Adrenal gland (tissue), 5 donors: ENCODE data around the gene CHKA.

Source experiments
- POLR2A ChIP-seq, 2 donors: fragments of 450-650 bp; IDR thresholded peaks; one replicate each; pipeline ENCODE4 v1.6.1; 2017; ENCODE audit warnings: antibody characterized with exemption in 2 of 2, mild to moderate bottlenecking in 2 of 2, moderate library complexity in 1 of 2
- TF ChIP-seq, protein P1 (sequence below), 6 experiments: fragments of 450-650 bp in 4 of 6; fragments of 200-600 bp in 2 of 6; sonication (generic) in 1 of 6; IDR thresholded peaks; 1 replicate in 5 of 6; 2 replicates in 1 of 6; pipeline versions ENCODE4 v1.5.1 to v1.8.0; 2016 to 2021; ENCODE audit warnings: antibody characterized with exemption in 6 of 6, mild to moderate bottlenecking in 2 of 6, moderate library complexity in 1 of 6
- donor health status: DM: no; HTN: no; CAD: no.

DNA sequence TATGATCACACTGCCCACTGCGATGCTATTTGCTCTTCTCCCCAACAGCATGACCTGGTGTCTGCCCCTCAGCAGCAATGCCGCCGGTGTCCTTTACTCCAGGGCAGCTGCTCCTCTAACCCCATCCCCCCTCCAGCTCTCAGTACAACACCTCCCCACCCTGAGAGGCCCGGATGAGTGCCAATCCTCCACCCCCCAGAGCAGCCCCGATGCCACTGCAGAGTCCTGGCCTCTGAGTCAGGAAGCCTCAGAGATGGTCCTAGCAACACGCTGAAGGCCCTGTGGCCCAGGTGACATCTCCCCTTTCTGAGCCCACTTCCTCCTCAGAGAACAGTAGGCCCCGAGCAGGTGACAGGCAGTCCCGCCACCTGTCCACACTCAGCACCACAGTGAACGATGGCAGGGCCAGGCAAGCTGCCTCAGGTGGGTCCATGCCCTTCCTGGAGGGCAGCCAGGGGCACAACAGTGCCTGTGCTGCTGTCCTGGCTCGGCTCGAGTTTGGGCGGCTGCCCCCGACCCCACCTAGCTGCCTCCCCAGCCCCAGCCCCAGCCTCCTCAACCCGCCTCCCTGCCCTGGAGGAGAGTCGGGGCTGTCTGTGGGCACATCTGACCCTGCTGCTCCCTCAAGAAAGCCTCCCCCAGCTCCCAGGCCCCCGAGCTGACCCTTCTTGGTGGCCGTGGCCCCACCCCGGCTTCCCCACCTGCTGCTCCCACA, 94.6 kb downstream of the CHKA start:
- TF ChIP-seq, protein P1, sequence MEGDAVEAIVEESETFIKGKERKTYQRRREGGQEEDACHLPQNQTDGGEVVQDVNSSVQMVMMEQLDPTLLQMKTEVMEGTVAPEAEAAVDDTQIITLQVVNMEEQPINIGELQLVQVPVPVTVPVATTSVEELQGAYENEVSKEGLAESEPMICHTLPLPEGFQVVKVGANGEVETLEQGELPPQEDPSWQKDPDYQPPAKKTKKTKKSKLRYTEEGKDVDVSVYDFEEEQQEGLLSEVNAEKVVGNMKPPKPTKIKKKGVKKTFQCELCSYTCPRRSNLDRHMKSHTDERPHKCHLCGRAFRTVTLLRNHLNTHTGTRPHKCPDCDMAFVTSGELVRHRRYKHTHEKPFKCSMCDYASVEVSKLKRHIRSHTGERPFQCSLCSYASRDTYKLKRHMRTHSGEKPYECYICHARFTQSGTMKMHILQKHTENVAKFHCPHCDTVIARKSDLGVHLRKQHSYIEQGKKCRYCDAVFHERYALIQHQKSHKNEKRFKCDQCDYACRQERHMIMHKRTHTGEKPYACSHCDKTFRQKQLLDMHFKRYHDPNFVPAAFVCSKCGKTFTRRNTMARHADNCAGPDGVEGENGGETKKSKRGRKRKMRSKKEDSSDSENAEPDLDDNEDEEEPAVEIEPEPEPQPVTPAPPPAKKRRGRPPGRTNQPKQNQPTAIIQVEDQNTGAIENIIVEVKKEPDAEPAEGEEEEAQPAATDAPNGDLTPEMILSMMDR (IDR thresholded peaks at IDR 0.05) = no peak
- no peak for TF ChIP-seq POLR2A (IDR thresholded peaks at IDR 0.05)
